AG10803 (cell line): ENCODE measurements around the gene ABI3BP.
A peak's percentile ranks its signal among the peaks of the same experiment; 100 is the strongest.

ENCODE experiments used
- DNase-seq: peaks from one replicate; pipeline ENCODE4 v3.0.0; 2010; ENCODE audit warnings: low read depth
- H3K4me3 ChIP-seq: 2 replicates; pipeline ENCODE4 v1.5.1; 2011; ENCODE audit warnings: mild to moderate bottlenecking, low read length, control low read depth
- CTCF ChIP-seq: conservative IDR thresholded peaks from 2 replicates; pipeline ENCODE4 v1.5.1; 2011; ENCODE audit warnings: mild to moderate bottlenecking, low read length, control low read depth, inconsistent platforms

The ABI3BP gene

GRCh38 chr3:100891033-100891432, 102.2 kb downstream of the ABI3BP start:
- H3K4me3 ChIP-seq = no peak overlapping the region
- TF ChIP-seq CTCF = peak; percentile 46
- peak; percentile 37 for DNase-seq

GRCh38 chr3:100888881-100889280, 104.3 kb downstream of the ABI3BP start:
- DNase-seq = no peak

GRCh38 chr3:100882571-100882984, 110.6 kb downstream of the ABI3BP start:
- TF ChIP-seq CTCF = no peak
- DNase-seq = peak; percentile 53
- no peak overlapping the region for H3K4me3 ChIP-seq

More at GRCh38 chr3:100888881-100889280, 104.3 kb downstream of the ABI3BP start:
- TF ChIP-seq CTCF = no peak
- H3K4me3 ChIP-seq = no peak overlapping the region

- no peak for TF ChIP-seq CTCF
- peak; percentile 67 for DNase-seq
- H3K4me3 ChIP-seq = no peak overlapping the region
These were observed 112.4 kb downstream of the ABI3BP start for GRCh38 chr3:100880845-100881244.

GRCh38 chr3:100880072-100880471, 113.1 kb downstream of the ABI3BP start:
- no peak for TF ChIP-seq CTCF
- peak; percentile 35 for DNase-seq
- H3K4me3 ChIP-seq = no peak overlapping the region

GRCh38 chr3:100879195-100879810, 113.9 kb downstream of the ABI3BP start:
- H3K4me3 ChIP-seq = no peak overlapping the region
- no peak for DNase-seq
- no peak for TF ChIP-seq CTCF

- no peak for DNase-seq
- TF ChIP-seq CTCF = no peak
- H3K4me3 ChIP-seq = no peak overlapping the region
These were observed 115.9 kb downstream of the ABI3BP start for GRCh38 chr3:100877286-100877685.
